CD4-positive, alpha-beta T cell treated with Interleukin-17A for 4 hours (primary cell): Measurements from ENCODE around the gene PSAP.

Experiments
- DNase-seq: peaks from one replicate; pipeline ENCODE4 v3.0.0-alpha.2; 2020; ENCODE audit warnings: mixed read lengths

PSAP gene

GRCh38 chr10:71844084-71844483, 7.0 kb downstream of the PSAP start:
- DNase-seq = no peak

- no peak for DNase-seq
These were observed 8.0 kb downstream of the PSAP start for GRCh38 chr10:71842856-71843686.

- DNase-seq = no peak
These were observed 8.6 kb downstream of the PSAP start for GRCh38 chr10:71842422-71842821.

GRCh38 chr10:71840958-71841335, 10.1 kb downstream of the PSAP start:
- DNase-seq = no peak

GRCh38 chr10:71840177-71840957, 10.7 kb downstream of the PSAP start:
- DNase-seq = peak; percentile 23

GRCh38 chr10:71838264-71839211, 12.5 kb downstream of the PSAP start:
- DNase-seq = no peak

GRCh38 chr10:71837098-71837827, 13.8 kb downstream of the PSAP start:
- DNase-seq = peak; percentile 17

- no peak for DNase-seq
These were observed 14.5 kb downstream of the PSAP start for GRCh38 chr10:71836596-71836974.

- DNase-seq = no peak
These were observed 15.1 kb downstream of the PSAP start for GRCh38 chr10:71835671-71836595.

- no peak for DNase-seq
These were observed 16.7 kb downstream of the PSAP start for GRCh38 chr10:71834343-71834674.

- no peak for DNase-seq
These were observed 17.4 kb downstream of the PSAP start for GRCh38 chr10:71833451-71834342.

GRCh38 chr10:71832967-71833366, 18.1 kb downstream of the PSAP start:
- no peak for DNase-seq

- no peak for DNase-seq
These were observed 19.2 kb downstream of the PSAP start for GRCh38 chr10:71831646-71832552.

- DNase-seq = no peak
These were observed 20.3 kb downstream of the PSAP start for GRCh38 chr10:71830726-71831125.

GRCh38 chr10:71829896-71830295, 21.2 kb downstream of the PSAP start:
- no peak for DNase-seq

GRCh38 chr10:71829171-71829570, 21.9 kb downstream of the PSAP start:
- DNase-seq = no peak

- no peak for DNase-seq
These were observed 22.3 kb downstream of the PSAP start for GRCh38 chr10:71828702-71829101.

GRCh38 chr10:71827852-71828251, 23.2 kb downstream of the PSAP start:
- DNase-seq = no peak

GRCh38 chr10:71825217-71825616, 25.8 kb downstream of the PSAP start:
- no peak for DNase-seq
